ENCODE data around the gene PTGER2. TPM values are rescaled to one million over a fixed set of nuclear protein-coding genes. Genes with fewer than 3 reads are reported as not detected.

PTGER2 gene
- total and polyA plus RNA-seq, 2 of the 8 experiments (the other 6 are each of a cell fraction or from before 2014, with no cell fraction given), result 1.2 TPM

DNA sequence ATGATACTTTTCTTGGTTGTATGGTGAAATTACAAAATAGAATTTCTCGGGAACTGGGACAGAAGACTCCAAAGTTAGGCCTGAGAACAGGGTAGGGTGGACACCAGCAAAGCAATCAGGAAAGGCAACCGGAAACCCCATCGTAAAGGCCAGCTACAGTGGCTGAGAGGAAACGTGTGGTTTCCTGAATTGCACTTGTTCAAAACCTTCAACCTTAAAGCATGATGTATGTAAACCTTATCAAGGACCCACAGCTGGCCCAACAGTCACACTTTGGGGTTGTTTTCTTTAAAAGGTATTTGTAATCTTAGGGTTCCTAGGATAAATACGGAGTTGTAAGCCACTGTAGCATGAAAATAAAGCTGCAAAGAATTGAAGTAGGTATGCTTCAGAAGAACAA, 48.9 kb upstream of the PTGER2 start:
- H3K14ac ChIP-seq (ENCODE audit: insufficient read length), result no peak overlapping the region
- no peaks in the 10 kb centered on the region for H3K36me3 ChIP-seq (ENCODE audit: control insufficient read depth in 2 of 4, insufficient read depth in 4 of 4, low read length in 3 of 4)
- peaks cover 25 to 48% (median 43%) of the 10 kb centered on the region in 4 experiments for H3K27me3 ChIP-seq (replicated peaks in 1 of 4; ENCODE audit: control insufficient read depth in 3 of 4, extremely low read depth in 1 of 4, insufficient read depth in 3 of 4, low read length in 3 of 4)
- H3K9me3 ChIP-seq (ENCODE audit: insufficient read depth in 2 of 2, low read depth in 1 of 2, low read length in 1 of 2), result no peaks in the 10 kb centered on the region
- H3K9ac ChIP-seq (replicated peaks in 1 of 4; ENCODE audit: extremely low read depth in 1 of 4, low read depth in 3 of 4, low read length in 3 of 4), result no peak overlapping the region
- H2BK120ac ChIP-seq (replicated peaks; ENCODE audit: low read depth, low read length), result no peak overlapping the region
- no peak overlapping the region for H3K4me3 ChIP-seq (ENCODE audit: extremely low read depth in 1 of 4, insufficient read depth in 2 of 4, low read depth in 3 of 4, low read length in 4 of 4)
- H4K8ac ChIP-seq (ENCODE audit: extremely low read depth, insufficient read depth, low read length), result no peak overlapping the region
- H3K79me2 ChIP-seq (ENCODE audit: control insufficient read depth in 1 of 2, insufficient read depth in 2 of 2, low read length in 2 of 2), result no peaks in the 10 kb centered on the region
- H2BK20ac ChIP-seq (ENCODE audit: low read length), result no peak overlapping the region
- CTCF ChIA-PET (ENCODE audit: partially characterized antibody), result interaction anchor here (1.1 to 1.3 kb wide), 2 partner anchors 9 to 114 kb away, joined by 3 read pairs; no protein-coding TSS in a partner anchor
- no peak overlapping the region for H3K27ac ChIP-seq (ENCODE audit: low read depth, low read length)
- no peak overlapping the region for H2BK5ac ChIP-seq (ENCODE audit: low read depth, low read length)
- no peak overlapping the region for H2AFZ ChIP-seq (ENCODE audit: low read length)
- peaks cover 17% of the 10 kb centered on the region; the same call in 1 of the 2 replicates for H3K23me2 ChIP-seq (ENCODE audit: low read depth, low read length)
- H2BK15ac ChIP-seq (ENCODE audit: low read length), result no peak overlapping the region
- no peak overlapping the region for H3K56ac ChIP-seq (replicated peaks; ENCODE audit: insufficient read length, low read depth, low read length)
- H4K5ac ChIP-seq (ENCODE audit: insufficient read length, low read depth, low read length), result no peak overlapping the region
- no peak overlapping the region for H4K91ac ChIP-seq (replicated peaks; ENCODE audit: insufficient read length, low read length)
- H3K4me1 ChIP-seq (replicated peaks in 1 of 4; ENCODE audit: control insufficient read depth in 3 of 4, insufficient read depth in 4 of 4, low read length in 3 of 4), result peaks cover 0 to 14% (median 6%) of the 10 kb centered on the region in 4 experiments; a peak in 6 of 7 replicates
- no peak overlapping the region for H3K18ac ChIP-seq (ENCODE audit: extremely low read depth, low read length)
- POLR2A ChIA-PET (ENCODE audit: partially characterized antibody), result no interaction called here
- no peaks in the 10 kb centered on the region for H3K79me1 ChIP-seq (ENCODE audit: low read depth, low read length)
- no peaks in the 10 kb centered on the region for H4K20me1 ChIP-seq (replicated peaks in 1 of 2; ENCODE audit: control insufficient read depth in 1 of 2, insufficient read depth in 2 of 2, low read length in 2 of 2)
- H2BK12ac ChIP-seq (ENCODE audit: low read depth, low read length), result no peak overlapping the region
- no peak overlapping the region for H2AK5ac ChIP-seq (ENCODE audit: low read depth, low read length)
- 78% methylated on average over 5 of the region's 5 CpGs; no CpG with 5 or more reads in 1 of the 2 experiments for WGBS, 2 experiments (ENCODE audit: extremely low coverage in 1 of 2, insufficient coverage in 1 of 2, insufficient read length in 1 of 2, insufficient replicate concordance in 2 of 2, low coverage in 1 of 2, low lambda C conversion rate in 2 of 2, missing lambda C conversion rate in 1 of 2)
- no peak for DNase-seq (ENCODE audit: low read depth in 1 of 2, low spot score in 2 of 2)
- H3K4ac ChIP-seq (replicated peaks; ENCODE audit: insufficient read length, low read depth, low read length), result no peak overlapping the region
- H3K4me2 ChIP-seq (ENCODE audit: insufficient read depth in 1 of 2, low read depth in 2 of 2, low read length in 2 of 2), result no peak overlapping the region
- FAIRE-seq, result no peak
- H3K23ac ChIP-seq (ENCODE audit: insufficient read length), result no peak overlapping the region
- TF ChIP-seq RFX5 (IDR thresholded peaks at IDR 0.05; ENCODE audit: borderline replicate concordance, low read depth, low read length) (no peak), BCL11A (IDR thresholded peaks at IDR 0.05; ENCODE audit: low read depth in 2 of 2, low read length in 2 of 2) (no peak), BRCA1 (IDR thresholded peaks at IDR 0.05; ENCODE audit: low read depth, low read length) (no peak), SP2 (IDR thresholded peaks at IDR 0.05; ENCODE audit: low read length) (no peak), CTBP2 (IDR thresholded peaks at IDR 0.05; ENCODE audit: borderline replicate concordance, insufficient read depth, insufficient read length, low read length) (no peak), SRF (IDR thresholded peaks at IDR 0.05; ENCODE audit: low read depth, low read length) (no peak), JUN (IDR thresholded peaks at IDR 0.05; ENCODE audit: low read depth, low read length) (no peak), EP300 (IDR thresholded peaks at IDR 0.05; ENCODE audit: borderline replicate concordance in 1 of 2, low read depth in 2 of 2, low read length in 2 of 2) (no peak), RXRA (IDR thresholded peaks at IDR 0.05; ENCODE audit: insufficient read depth, low read depth, low read length) (no peak), GABPA (IDR thresholded peaks at IDR 0.05; ENCODE audit: borderline replicate concordance, insufficient read depth, low read length) (no peak), GTF2F1 (IDR thresholded peaks at IDR 0.05; ENCODE audit: borderline replicate concordance, low read depth, low read length) (no peak), ASH2L (IDR thresholded peaks at IDR 0.05; ENCODE audit: low read length) (no peak), TEAD4 (IDR thresholded peaks at IDR 0.05; ENCODE audit: low read depth, low read length) (no peak)
- TF ChIP-seq, protein P1, sequence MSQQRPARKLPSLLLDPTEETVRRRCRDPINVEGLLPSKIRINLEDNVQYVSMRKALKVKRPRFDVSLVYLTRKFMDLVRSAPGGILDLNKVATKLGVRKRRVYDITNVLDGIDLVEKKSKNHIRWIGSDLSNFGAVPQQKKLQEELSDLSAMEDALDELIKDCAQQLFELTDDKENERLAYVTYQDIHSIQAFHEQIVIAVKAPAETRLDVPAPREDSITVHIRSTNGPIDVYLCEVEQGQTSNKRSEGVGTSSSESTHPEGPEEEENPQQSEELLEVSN (IDR thresholded peaks at IDR 0.05), result no peak
